GM19023 (cell line): ENCODE results near the gene MRC2.
A peak's percentile ranks its signal among the peaks of the same experiment; 100 is the strongest.

Experiments
- ATAC-seq: cut with Tn5 transposase; IDR thresholded peaks from one replicate; pipeline ENCODE4 v1.9.1; 2021; ENCODE audit warnings: mild to moderate bottlenecking, moderate library complexity; ENCODE audit not compliant: unreplicated experiment

The MRC2 gene

DNA sequence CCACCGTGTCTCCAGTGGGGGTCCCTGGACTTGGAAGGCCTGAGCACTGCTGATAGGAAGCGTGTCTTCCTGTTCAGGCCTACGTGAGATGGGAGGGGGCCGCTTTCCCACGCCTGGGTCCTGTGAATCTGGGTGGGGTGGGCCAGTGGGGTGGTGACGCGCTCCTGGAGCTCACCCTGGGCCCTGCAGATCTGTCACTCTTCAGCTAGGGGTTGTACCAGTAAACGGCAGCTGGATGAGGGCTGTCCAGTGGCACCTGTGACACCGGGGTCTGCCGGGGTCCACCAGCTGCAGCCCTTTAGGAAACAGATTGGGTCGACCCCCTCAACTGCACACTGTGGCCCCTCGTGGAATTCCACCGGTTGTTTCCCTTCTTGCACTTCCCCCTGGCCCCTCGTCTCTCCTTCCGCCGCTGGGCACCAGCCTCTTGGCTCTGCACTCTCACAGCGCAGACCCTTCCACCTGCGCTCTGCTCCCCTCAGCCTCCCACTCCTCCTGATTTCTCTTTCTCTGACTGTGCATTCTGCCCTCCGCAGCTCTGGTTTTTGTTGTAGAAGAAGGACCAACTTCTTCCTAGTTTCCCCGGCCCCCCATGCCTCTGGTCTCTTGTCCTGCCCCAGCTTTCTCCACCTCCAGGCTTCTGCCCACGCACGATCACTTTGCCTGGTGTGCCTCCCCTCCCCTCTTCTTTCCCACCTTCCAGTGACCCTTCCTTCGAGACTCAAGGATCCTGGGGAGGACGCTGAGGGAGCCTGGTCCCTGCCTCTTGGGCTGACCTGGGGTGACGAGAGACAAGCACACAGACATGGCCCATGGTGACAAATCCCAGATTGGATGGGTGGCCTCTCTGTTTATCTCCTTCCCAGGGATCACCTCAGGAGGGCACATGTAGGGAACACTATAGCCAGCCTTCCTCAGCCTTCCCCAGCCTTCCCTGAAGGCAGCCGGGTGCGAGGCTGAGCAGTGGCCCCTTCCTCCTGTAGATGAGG, 4.8 kb downstream of the MRC2 start:
- ATAC-seq: no peak

DNA sequence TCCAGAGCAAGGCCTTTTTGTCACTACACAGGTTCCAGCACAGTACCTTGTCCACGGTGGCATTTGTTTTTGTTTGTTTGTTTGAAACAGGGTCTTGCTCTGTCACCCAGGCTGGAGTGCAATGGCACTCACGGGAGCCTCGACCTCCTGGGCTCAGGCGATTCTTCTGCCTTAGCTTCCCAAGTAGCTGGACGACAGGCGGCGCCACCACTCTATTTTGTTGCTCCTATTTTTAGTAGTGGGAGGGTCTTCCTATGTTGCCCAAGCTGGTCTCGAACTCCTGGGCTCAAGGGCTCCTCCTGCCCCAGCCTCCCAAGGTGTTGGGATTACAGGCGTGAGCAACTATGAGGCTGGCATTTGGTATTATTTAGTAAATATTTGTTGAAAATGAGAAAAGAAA, 10.3 kb downstream of the MRC2 start:
- no peak for ATAC-seq

DNA sequence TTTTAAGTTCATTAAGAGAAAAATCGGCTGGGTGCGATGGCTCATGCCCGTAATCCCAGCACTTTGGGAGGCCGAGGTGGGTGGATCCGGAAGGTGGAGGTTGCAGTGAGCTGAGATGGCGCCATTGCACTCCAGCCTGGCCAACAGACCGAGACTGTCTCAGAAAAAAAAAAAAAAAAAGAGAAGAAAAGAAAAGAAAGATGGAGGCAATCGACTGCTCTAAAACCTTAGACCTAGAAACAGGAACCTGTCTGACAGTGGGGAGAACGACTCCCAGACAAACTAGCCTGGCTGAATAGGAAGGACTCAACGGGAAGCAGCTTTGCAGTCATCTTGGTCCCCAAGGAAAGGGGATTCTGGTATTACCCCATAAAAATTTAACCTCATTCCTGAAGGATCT, 13.7 kb downstream of the MRC2 start:
- ATAC-seq: no peak

DNA sequence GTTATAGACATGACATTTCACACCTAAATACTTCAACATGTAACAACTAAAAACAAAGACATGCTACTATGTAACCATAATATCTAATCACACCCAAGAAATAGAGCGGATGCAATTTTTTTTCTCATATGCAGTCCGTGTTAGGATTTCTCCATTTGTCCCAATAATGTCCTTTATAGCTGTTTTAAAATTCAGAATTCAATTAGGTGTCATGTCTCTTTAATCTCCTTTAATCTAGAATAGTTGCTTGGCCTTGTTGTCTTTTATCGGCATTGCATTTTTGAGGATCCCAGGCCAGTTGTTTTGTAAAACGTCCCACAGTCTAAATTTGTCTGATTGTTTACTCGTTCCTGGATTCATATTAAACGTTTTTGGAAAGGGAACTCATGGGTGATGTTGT, 14.5 kb downstream of the MRC2 start:
- ATAC-seq: no peak

DNA sequence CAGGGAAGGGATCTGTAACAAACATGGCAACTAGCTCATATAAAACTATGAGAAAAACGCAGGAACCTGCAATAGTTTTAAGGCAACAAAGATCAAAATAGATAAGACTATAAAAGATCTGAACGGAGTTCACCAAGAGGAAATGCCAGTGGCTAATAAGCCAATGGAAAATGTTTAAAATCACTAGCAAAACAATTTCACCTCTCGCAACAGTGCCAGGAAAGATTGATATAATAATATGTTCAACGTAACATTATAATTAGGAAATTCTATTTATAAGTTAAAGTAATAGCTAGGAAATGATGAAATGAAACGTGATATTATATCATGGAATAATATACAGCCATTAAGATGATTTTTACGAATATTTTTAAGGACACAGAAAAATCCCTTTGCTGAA, 16.0 kb downstream of the MRC2 start:
- no peak for ATAC-seq

DNA sequence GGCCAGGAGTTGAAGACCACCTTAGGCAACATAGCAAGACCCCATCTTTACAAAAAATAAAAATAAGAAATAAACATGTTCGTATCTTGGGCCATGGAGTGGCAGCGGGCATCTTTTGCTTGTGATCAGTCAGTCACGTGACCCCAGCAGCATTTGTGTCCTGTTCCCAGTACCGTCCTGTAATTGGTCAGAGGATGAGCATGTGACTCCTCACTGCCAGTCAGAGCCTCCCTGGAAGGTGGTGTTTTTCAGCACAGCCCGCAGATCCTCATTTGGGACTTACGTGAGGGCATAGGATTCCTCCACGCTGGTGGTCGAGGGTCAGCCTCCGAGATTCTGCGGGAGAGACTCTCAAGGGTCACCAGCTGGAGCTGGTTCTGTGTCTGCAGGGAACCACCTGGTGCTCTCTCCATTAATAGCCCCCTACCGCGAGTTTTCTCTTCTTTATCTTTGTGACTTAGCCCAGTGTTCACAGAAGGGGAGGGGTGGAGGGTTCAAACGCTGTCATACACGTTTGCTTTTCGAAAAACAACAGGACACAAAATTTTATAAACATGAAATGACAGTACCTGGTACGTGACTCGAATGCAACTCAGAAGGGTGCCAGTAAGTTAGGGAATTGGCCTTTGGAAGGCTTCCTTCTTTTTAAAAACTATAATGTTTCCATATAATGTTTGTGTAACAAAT, 17.2 kb downstream of the MRC2 start:
- ATAC-seq: no peak

DNA sequence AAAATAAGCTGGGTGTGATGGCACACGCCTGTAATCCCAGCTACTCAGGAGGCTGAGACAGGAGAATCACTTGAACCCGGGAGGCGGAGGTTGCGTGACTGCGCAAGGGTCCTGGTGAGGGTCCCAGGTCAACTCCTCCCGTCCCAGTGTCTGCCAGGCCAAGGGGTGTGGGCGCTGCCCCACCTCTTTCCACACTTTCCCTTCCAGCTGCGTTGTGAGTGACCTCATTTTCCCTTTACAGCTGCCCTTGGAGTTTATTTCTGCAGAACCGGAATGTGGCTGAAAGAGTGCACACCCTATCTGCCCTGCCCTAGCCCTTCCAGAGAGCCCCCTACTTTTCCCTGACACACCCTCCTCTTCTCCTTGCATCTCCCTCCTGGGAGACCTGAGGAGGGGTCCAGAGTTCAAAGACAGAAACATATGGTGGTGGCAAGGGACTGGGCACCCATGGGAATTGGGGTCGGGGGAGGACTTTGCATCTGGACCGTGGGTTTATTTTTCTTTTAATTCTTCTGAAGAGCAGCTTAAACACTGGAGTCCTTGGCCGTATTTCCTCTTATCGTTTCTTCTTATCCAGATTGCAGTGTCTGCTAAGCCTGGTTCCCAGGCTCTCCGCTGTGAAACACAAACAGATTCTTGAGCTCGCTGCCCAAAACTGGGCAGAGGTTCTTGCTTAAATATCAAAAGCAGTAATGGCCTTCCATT, 20.9 kb downstream of the MRC2 start:
- no peak for ATAC-seq

DNA sequence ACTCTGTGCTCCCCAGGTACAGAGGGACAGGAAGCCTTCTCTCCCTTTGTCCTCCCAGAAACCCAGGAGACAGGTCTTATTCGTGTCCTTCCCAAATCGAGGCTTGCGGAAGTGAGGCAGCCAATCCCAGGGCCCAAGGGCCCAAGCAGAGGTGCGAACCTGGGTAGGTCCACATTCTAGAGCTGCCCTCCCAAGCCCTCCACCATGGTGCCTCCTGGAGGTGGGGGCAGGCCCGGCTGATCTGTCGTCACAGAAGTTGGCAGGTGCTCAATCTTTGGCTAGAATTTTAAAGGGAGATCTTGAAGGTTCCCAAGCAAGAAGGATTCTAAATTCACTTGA, 21.5 kb downstream of the MRC2 start:
- ATAC-seq: no peak

DNA sequence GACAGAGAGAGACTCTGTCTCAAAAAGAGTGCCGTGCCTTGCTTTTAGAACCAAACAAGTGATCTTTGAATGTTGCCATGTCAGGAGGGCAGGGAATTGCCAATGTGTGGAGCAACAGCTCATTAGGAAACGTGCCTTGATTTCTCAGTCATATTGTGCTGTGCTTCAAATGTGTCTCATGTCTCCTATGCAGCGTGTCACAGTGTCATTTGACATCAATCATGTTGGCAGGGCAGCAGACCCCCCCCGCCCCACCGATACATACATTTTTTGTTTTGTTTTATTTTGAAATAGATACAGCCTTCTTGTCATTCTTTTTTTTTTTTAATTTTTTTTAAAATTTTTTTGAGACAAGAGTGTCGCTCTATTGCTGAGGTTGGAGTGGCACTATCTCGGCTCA, 22.1 kb downstream of the MRC2 start:
- no peak for ATAC-seq

DNA sequence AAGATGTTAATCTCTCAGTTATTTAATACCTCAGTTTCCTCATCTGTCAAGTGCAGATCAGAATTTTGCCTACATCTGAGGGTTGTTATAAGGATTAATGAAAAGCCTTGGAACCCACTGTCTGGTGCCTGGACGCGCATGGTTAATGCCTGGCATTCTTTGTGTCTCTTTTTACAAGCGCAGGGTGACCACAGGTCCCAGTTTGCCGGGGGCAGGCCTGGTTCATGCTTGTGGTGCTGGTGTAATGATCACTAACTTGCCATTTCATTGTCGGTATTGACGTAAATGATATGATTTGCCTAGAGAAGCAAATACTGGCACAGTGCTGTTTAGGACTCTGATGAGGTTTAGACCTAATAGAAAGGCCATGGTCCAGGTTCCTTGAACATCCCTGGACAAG, 23.1 kb downstream of the MRC2 start:
- no peak for ATAC-seq

DNA sequence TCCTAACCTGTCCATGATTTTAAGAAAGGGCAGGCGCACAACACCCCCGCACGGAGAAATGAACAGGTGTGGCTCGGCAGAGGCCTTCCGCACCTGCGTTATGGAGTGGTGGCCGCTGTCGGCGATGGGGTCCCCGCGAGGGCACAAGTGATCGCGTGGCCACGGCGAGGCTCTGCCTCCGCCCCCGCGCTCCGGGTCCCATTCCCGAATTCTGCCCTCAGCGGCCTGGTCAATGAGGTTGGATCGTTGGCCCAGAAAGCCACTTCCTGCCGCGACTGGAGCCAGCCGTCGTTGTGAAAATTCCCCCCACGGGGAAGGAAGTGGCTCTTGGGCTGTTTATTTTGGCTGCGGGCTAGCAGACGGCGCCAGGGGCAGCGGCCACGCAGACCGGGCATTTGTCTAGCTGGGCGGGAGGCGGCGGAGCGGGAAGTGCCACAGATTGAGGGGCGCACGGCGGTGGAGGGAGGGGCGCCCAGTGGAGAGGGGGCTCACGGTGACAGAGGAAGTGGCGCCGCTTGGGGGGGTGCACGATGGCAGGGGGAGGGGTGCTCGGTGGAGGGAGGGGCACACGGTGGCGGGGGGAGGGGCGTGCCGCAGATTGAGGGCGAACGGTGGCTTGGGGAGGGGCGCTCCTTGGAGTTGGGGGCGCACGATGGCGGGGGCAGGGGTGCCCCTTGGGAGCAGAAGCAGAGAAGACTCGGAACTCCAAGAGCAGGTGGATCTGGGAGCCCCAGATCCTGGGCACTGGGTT, 25.0 kb downstream of the MRC2 start:
- ATAC-seq: no peak

DNA sequence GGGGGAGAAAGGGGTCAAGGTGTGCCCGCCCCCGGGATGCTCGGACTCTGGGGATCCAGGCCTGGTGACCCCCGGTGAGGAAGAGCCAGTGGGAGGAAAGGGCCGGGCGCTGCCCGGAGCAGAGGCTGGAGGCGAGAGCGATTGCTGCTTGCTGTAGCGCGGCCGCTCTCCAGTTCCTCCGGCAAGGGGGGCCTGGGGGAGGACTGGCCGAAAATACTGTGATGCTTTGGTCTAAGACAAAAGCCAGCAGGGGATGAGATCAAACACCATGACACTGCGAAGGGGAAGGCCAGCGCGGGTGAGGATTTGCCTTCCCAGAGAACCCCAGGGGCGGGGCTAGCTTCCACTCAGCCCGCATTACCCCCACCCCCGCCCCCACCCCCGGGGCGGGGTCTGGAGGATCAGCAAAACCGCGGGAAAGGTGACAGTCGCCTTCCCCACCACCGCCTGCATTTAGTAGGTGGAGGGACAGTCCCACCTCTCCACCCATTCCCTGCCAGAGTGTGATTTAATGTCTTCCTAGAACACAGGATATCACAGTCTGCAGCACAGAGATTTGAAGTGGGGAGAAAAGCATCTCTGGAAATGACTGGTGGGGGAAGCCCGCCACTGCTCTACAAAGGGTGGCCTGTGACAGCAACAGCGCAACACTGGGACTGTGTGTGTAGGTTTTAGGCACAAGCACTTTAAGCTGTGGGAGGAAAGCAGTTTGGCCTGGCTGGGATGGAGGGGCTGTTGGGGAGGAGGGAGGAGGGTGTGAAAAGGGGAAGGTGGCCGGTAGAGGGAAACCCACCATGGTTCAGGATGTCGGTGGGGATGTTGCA, 25.7 kb downstream of the MRC2 start:
- ATAC-seq: peak; percentile 90

DNA sequence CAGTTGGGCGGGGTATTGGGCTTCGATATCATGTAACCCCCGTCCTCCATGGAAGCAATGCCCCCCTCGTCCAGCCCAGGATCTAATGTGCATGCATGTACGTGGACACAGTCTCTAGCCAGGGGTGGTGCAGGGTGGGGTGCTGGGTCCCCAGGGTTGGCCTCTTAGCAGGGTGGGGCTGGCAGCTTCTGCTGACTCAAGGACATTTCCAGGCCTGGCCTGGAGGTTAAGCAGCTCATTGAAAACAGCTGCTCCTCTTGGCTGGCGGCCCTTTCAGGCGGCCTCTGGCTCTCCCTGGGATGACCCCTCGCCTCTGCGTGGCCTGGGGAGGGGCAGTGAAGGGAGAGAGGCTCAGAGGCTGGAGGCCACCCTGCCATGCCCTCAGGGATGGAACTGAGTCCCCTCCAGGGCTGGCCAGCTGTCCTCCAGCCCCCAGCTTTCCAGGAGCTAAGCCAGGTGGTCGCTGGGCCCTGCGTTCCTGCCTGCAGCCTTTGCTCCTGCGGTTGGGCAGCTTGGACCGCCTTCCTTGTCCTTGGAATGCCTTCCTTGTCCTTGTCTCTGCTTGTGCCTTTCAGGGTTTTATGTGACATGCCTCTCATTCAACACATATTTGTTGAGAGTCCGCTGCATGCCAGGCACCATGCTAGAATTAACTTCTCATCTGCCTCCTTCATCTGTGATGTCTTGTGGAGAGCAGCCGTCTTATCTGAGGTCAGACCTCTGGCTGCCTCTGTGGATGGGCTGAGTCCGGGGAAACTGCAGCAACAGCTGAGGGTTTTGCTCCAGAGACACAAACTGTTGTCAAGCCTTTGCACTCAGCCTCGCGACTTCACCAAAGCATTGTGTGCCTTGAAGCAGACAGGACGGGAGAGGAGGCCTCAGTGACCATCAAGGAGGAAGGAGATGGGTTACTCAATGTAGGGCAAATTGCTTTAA, 26.6 kb downstream of the MRC2 start:
- ATAC-seq: no peak

DNA sequence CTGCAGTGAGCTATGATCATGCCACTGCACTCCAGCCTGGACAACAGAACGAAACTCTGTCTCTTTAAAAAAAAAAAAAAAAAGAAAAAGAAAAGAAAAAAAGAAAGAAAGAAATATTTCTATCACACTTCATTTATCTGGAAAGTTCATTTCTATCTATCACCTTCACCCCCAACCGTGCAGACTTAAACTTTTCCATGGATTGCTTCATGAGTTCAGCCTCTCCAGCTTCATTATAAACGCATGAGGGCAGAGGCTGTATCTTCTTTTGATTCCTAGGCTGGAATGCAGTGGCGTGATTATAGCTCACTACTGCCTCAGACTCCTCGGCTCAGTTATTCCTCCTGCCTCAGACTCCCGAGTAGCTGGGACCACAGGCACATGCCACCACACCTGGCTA, 28.2 kb downstream of the MRC2 start:
- ATAC-seq: no peak

DNA sequence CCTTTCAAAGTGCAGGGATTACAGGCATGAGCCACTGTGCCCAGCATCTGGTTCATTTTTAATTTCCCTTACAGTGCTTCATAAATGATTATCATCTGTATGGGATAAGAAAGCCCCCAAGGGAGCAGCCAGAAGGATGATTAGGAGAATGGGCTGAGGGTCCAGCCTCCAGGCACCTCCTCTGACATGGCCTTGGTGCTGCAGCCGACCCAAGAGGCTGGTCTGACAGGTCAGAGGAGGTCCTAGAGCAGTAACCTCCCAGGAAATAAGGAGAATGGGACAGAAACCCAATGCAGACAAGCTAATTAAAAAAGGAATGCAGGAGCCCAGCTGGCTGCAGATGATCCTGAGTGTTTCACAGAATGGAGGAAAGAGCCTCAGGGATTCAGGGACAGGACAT, 29.0 kb downstream of the MRC2 start:
- no peak for ATAC-seq

DNA sequence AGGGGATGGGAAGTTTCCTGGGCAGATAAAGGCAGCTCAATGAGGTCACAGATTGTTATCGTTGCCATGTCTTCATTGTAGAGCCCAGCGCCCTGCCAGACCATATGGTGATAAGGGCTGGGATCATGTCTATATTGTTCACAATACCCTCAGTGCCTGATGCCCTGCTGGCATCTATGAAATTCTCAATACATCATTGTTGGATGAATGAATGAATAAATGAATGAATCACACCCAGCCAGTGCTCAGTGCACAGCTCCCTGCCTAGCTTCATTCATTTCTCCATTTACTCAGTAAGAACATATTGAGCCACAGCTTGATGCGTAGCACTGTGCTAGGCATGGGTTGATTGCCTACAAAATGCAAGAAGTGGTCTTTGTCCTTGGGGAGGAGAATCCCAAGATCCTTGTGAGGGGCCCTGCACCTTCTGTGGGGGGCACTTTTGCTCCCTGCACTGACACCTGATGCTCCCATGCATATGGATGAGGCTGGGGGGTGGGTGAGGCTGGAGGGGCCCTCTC, 29.7 kb downstream of the MRC2 start:
- no peak for ATAC-seq

DNA sequence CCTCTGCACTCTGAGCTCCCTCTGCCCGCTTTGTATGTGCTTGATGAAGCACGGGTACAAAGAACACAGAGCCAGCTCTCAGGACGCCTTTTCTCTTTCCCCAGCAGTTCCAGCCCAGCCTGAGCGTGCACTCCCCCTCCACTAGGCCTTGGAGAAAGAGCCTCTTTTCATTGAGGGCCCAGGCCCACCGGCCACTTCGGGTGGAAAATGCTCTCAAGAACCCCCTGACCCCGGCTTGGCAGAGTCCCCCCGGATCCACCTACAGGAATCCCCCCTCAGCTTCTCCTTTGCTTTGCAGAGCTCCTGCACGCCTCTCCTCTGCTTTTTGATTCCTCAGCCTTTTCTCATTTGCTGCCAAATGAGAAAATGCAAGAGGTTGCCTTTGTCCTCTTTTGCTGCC, 30.2 kb downstream of the MRC2 start:
- ATAC-seq: no peak

DNA sequence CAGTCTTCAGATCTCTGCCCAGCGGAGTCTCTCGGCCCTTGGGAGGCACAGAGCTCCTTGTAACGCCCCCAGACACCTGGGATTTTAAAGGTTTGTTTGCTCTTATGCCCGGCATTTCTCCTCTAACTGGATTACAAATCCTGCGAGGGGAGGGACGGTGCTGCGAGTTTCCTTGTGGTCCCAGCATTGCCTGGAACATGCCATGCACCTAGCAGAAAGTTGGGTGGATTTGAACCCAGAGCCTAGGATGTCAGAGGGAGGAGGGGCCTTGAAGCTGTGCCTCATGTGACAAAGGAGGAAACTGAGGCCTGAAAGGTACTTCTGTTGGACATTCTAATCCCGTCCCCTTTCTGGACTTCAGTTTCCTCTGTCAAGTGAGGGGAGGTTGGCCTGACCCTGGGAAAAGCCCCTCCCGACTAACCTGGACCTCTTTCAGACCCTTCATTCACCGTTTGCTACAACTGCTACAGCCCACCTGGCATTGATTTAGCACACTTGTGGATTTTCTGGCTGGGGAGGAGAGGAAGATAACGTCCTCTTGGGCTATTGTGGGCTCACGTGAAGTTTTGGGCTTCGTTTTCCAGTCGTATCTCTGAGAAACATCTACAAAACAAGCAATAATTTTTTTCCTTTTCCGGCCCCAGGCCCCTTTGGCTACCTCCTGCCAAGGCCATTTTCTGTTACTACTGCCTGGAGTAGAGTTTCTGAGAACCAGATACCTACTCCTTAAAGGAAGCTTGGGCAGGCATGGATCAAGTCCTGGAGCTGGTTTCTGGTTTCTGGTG, 30.9 kb downstream of the MRC2 start:
- no peak for ATAC-seq
